Muscle layer of colon (tissue), 2 donors: ENCODE measurements around the gene KHNYN.
"Not testable (repeated sequence)": the region's sequence is repeated elsewhere in the genome, so short reads cannot be mapped to it uniquely, and the experiment has no call there.

Experiments used
- H3K27ac ChIP-seq: one replicate; pipeline ENCODE4 v1.7.0; 2013; ENCODE audit warnings: low read depth, mild to moderate bottlenecking, low read length, moderate library complexity
- H3K27me3 ChIP-seq, 2 donors: one replicate each; pipeline ENCODE4 v1.7.0; 2013; ENCODE audit warnings: low read length in 2 of 2, mild to moderate bottlenecking in 2 of 2; ENCODE audit not compliant: insufficient read depth in 2 of 2, control insufficient read depth in 1 of 2
- H3K36me3 ChIP-seq: one replicate; pipeline ENCODE4 v1.7.0; 2013; ENCODE audit warnings: mild to moderate bottlenecking, low read length; ENCODE audit not compliant: insufficient read depth
- H3K4me1 ChIP-seq: one replicate; pipeline ENCODE4 v1.7.0; 2013; ENCODE audit warnings: mild to moderate bottlenecking, low read length; ENCODE audit not compliant: insufficient read depth
- H3K4me3 ChIP-seq, 2 donors: one replicate each; pipeline ENCODE4 v1.7.0; 2013; ENCODE audit warnings: low read length in 2 of 2, low read depth in 1 of 2, mild to moderate bottlenecking in 1 of 2, moderate library complexity in 1 of 2
- H3K9ac ChIP-seq: one replicate; pipeline ENCODE4 v1.7.0; 2013; ENCODE audit warnings: low read length
- H3K9me3 ChIP-seq: one replicate; pipeline ENCODE4 v1.7.0; 2013; ENCODE audit warnings: mild to moderate bottlenecking, low read length
- donor health status: abdominal sarcoma.
- donor health status: Adenocarcinoma of cecum.

KHNYN gene

DNA sequence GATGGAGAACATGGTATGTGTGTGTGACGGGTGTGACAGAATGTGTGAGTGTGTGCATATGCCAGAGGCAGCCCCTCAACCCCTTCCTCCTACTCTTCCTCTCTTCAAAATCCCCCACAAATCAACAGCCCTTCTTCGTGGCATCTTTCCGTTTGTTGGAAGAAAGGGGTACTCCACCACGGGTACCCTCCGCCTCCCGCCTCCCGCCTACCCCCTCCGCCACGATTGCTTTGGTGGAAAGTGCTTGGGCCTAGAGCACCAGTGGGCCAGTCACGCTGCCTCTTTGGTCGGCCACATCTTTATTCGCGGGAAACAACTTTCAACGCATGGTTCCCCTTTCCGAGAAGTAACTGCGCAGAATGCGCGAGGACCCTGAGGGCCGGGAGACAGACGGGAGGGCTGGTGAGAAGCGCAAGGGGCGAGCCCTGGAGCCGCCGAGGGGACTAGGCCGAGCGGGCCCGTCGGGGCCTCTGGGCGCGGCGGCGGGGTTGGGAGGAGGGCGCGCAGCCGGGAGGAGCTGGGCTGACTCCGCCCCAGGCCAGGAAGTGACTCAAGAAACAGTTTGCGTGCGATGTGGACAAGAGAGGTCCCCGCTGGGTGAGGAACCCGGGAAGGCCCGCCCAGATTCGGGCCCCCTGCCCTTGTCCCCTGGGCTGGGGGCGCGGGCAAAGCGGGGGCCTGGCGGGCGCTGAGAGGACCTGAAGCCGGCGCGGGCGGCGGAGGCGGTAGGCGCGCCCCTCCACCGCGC lies at the start of gene KHNYN, which contains the start of gene CBLN3:
Gene KHNYN, plus strand, starts transcription at position 560 of the 748 bp plus-strand sequence. CDS start 777 bp downstream, outside the sequence.
Gene CBLN3, minus strand, starts transcription at position 274 of the 748 bp plus-strand sequence. CDS start 614 bp downstream, outside the sequence.
- H3K36me3 ChIP-seq, result peaks cover 26% of the 10 kb centered on the region
- peak within 1 kb of the TSS; percentile 100 for H3K9ac ChIP-seq
- peaks cover 21% of the 10 kb centered on the region for H3K4me1 ChIP-seq
- H3K9me3 ChIP-seq, result no peaks in the 10 kb centered on the region
- H3K4me3 ChIP-seq, result peak within 1 kb of the TSS; percentile 72 to 94
- no peaks in the 10 kb centered on the region for H3K27me3 ChIP-seq
- peak within 1 kb of the TSS; percentile 98 for H3K27ac ChIP-seq

DNA sequence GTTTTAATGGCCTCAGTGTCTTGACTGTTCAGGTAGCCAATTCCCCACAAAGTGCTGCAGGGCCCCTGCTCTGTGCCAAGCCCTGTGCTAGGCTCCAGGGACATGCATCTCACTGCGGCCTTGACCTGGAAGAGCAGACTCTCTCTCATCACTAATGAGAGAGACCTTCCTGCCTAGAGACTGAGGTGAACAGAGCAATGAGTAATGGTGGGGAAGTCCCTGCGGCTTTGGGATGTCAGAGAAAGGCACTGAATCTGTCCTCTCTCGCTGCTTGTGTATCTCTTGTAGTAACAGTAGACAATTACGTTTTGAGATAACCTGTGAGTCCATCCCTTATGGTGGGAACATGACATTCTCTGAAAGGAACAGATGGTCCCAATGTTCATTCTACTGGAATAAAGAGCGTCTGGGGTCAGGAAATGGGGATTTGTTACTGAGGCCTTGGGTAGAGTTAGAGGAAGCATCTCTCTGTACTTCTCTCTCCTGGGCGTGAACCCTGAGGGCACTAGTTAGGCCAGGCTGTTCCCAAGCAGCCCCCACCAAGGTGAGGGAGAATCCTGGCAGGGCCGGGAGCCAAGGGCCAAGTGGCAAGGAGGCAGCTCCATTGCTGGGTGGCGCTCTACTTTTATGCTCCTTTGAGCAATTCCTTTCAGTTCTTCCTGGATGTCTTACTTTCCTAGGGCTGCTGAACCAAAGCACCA lies 48.2 kb upstream of the KHNYN start:
- Histone ChIP-seq H3K9me3 (no peaks in the 10 kb centered on the region), H3K4me1 (peaks cover 9% of the 10 kb centered on the region), H3K27me3 (no peaks in the 10 kb centered on the region), H3K27ac (no peak overlapping the region), H3K9ac (no peak overlapping the region), H3K36me3 (peaks cover 4% of the 10 kb centered on the region), H3K4me3 (no peak overlapping the region)

DNA sequence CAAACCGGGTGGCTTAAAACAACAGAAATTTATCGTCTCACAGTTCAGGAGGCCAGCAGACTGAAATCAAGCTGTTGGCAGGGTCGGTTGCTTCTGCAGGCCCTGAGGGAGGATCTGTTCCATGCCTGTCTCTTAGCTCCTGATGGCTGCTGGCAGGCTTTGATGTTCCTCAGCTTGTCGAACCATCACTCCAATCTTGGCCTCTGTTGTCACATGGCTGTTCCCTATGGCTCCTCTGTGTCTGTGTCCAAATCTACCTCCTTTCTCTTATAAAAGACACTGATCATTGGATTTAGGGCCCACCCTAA lies 47.7 kb upstream of the KHNYN start:
- peaks cover 9% of the 10 kb centered on the region for H3K4me1 ChIP-seq
- H3K27ac ChIP-seq, result no peak overlapping the region
- H3K9ac ChIP-seq, result no peak overlapping the region
- no peak overlapping the region for H3K4me3 ChIP-seq
- no peaks in the 10 kb centered on the region for H3K9me3 ChIP-seq
- no peaks in the 10 kb centered on the region for H3K36me3 ChIP-seq
- H3K27me3 ChIP-seq, result no peaks in the 10 kb centered on the region

DNA sequence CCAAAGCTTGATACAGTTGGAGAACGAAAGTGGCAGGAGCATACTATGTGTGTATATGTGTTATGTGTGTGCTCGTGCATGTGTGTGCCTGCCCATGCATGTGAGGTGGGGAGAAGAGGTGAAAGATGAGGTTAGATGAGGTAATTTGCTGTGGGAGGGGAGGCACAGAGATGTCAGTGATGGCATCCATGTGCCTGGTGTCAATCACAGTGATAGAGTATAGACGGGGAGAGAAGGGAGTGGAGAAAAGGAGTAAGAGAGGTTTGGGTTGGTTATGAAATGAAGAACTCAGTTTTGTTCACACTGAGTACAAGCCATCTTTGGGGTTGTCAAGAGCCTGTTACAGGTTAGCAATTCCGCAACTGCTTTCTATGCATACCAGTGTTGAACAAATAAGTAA lies 45.6 kb upstream of the KHNYN start:
- Histone ChIP-seq H3K4me3 (no peak overlapping the region), H3K27ac (no peak overlapping the region), H3K9me3 (no peaks in the 10 kb centered on the region), H3K27me3 (no peaks in the 10 kb centered on the region), H3K4me1 (no peaks in the 10 kb centered on the region), H3K36me3 (no peaks in the 10 kb centered on the region), H3K9ac (no peak overlapping the region)

DNA sequence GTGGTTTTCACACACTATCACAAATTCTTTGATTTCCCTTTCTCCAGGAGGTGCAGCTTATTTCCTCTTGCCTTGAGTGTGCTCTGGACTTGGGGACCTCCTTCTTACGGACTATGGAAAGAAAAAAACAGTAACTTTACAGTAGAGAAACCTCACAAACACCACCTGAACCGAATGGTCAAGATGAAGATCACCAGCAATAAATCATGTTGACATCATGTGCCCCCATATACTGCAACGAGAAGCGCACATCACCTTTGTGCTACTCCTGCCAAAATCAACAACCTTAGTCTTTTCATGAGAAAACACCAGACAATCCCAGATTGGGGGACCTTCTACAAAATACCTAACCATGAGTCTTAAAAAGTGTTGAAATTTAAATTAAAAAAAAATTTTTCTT lies 44.2 kb upstream of the KHNYN start:
- no peaks in the 10 kb centered on the region for H3K4me1 ChIP-seq
- no peak overlapping the region for H3K27ac ChIP-seq
- no peaks in the 10 kb centered on the region for H3K36me3 ChIP-seq
- no peak overlapping the region for H3K9ac ChIP-seq
- H3K27me3 ChIP-seq, result no peaks in the 10 kb centered on the region
- H3K9me3 ChIP-seq, result no peaks in the 10 kb centered on the region
- H3K4me3 ChIP-seq, result no peak overlapping the region

DNA sequence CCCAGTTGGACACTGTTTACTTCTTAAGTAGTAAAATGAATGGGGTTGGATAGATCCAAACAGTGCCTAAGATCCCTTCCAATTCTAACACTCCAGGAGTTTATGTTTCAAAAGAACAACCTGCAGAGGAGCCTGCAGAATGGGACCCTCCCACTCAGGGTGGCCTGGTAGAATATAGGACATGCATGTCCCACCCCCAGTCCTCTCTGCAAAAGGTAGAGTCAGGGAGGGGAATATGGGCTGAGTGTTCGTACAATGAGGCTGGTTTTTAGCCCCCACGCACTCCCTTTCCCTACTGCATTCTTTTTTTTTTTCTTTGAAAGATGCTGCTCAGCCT lies 42.8 kb upstream of the KHNYN start:
- Histone ChIP-seq H3K4me3 (no peak overlapping the region), H3K27ac (no peak overlapping the region), H3K27me3 (no peaks in the 10 kb centered on the region), H3K9ac (no peak overlapping the region), H3K36me3 (no peaks in the 10 kb centered on the region), H3K9me3 (no peaks in the 10 kb centered on the region), H3K4me1 (no peaks in the 10 kb centered on the region)

DNA sequence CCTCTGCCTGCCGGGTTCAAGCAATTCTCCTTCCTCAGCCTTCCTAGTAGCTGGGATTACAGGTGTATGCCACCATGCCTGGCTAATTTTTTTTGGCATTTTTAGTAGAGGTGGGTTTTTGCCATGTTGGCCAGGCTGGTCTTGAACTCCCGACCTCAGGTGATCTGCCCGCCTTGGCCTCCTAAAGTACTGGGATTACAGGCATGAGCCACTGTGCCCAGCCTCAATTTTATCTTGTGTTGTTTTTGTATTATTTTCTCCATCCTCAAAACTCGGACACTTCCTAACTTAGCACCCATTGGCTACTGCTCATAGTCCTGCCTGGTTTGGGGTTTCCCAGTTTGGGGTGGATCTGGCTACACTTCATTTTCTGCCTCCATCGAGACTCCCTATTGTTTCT lies 42.2 kb upstream of the KHNYN start:
- H3K9ac ChIP-seq, H3K27me3 ChIP-seq, H3K27ac ChIP-seq, H3K4me1 ChIP-seq, H3K36me3 ChIP-seq, H3K9me3 ChIP-seq, H3K4me3 ChIP-seq: not testable (repeated sequence)

DNA sequence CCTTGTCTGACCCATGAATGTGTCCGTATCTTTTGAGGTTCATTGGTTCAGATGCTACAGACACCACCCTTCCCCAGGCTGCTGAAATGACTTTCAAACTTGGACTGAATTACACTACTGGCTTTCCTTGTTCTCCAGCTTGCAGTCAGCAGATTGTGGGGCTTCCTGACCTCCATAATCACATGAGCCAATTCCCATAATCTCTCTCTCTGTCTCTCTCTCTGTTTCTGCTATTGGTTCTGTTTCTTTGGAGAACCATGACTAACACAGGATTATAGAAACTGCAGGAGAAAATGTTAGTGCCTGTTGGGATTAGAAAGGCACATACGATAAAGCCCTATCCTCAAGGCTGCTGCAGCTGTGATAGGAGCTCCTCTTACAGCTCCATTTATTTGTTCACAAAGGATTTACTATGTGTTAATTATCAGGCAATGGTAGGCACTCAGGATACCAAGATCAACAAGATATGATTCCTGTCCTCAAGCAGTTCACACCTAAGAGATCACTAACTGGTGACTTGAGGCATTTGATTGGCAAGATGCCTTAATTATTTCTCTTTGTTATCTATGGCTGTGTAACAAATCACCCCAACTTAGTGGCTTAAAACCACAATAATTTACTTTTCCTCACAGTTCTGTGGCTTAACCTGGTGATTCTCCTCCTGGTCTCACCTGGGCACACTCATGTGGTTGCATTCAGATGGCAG lies 41.1 kb upstream of the KHNYN start:
- H3K27me3 ChIP-seq, result no peaks in the 10 kb centered on the region
- no peak overlapping the region for H3K9ac ChIP-seq
- H3K9me3 ChIP-seq, result no peaks in the 10 kb centered on the region
- no peak overlapping the region for H3K27ac ChIP-seq
- H3K4me3 ChIP-seq, result no peak overlapping the region
- H3K36me3 ChIP-seq, result no peaks in the 10 kb centered on the region
- H3K4me1 ChIP-seq, result no peaks in the 10 kb centered on the region

DNA sequence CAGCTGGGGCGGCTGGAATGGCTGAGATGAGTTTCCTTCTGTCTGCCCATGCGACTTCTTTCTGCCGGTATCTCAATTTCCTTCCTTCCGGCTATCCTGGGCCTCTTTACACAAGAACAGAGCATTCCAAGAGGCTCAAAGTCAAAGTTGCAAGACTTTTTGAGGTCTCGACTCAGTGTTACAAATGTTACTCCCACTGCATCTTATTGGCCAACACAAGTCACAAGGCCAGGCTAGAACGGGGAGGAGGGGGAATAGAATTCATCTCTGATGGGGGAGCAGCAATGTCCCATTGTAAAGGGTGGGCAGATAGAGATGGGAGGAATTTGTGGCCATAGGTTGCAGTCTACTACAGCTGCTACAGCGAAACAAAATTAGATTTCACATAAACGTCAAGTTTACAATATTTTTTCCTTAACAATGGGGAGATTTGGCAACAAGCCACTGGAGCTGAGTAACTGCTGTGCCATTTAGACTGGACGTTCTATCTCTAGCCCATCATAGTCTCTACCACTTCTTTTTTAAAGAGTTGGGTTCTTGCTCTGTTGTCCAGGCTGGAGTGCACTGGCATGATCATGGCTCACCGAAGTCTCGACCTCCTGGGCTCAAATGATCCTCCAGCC lies 40.4 kb upstream of the KHNYN start:
- H3K9ac ChIP-seq, result no peak overlapping the region
- H3K4me1 ChIP-seq, result no peaks in the 10 kb centered on the region
- no peak overlapping the region for H3K4me3 ChIP-seq
- H3K36me3 ChIP-seq, result no peaks in the 10 kb centered on the region
- H3K27me3 ChIP-seq, result no peaks in the 10 kb centered on the region
- no peak overlapping the region for H3K27ac ChIP-seq
- H3K9me3 ChIP-seq, result no peaks in the 10 kb centered on the region

DNA sequence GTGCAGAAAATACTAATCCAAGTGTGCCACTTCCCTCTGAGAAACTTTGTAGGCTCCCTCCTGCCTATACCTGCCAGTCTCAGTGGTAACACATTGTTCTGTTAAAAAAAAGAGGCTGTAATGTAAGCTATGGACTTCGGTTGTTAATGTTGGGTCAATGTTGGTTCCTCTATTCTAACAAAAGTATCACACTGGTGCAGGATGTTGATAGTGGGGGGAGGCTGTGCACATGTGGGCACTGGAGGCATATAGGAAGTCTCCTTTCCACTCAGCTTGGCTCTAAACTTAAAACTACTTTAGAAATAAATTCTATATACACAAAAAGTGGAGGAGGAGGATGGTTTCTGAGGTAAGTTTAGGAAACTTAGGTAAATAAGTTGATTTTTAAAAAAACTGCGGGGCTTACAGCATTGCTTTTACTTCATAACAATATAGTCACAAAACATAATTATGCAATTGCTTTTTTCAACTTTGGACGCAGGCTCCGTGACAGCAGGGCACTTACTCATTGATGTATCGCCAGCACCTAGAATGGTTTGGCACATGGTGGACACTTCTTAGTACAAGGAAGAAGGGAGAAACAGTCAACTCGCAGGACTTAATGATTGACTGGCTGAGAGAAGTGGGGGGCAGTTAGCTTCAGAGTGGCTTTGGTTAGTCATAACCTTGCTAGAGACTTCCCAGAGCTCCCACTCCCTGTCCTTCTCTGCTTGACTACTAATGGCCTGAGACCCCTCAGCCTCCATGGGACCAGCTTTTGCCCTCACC lies 38.9 kb upstream of the KHNYN start:
- Histone ChIP-seq H3K4me1 (no peaks in the 10 kb centered on the region), H3K27me3 (no peaks in the 10 kb centered on the region), H3K9me3 (no peaks in the 10 kb centered on the region), H3K9ac (no peak overlapping the region), H3K4me3 (no peak overlapping the region), H3K36me3 (no peaks in the 10 kb centered on the region), H3K27ac (no peak overlapping the region)
